Thymus (tissue), 11 donors: Measurements from ENCODE around the gene TMA7. TPM values are rescaled to one million over a fixed set of nuclear protein-coding genes. Genes with fewer than 3 reads are reported as not detected.
A peak's percentile ranks its signal among the peaks of the same experiment; 100 is the strongest.

ENCODE experiments used
- DNase-seq, 9 donors: peaks; one replicate each; pipeline ENCODE4 v3.0.0-alpha.2; 2013; ENCODE audit warnings: low spot score in 9 of 9, low read depth in 6 of 9, missing footprints in 1 of 9
- H3K27ac ChIP-seq, 2 donors: one replicate each; pipeline ENCODE4 v1.5.1; 2013; ENCODE audit warnings: control low read depth in 1 of 2, low read depth in 1 of 2, low read length in 1 of 2, mild to moderate bottlenecking in 1 of 2, moderate library complexity in 1 of 2
- H3K27me3 ChIP-seq, 2 donors: one replicate each; pipeline ENCODE4 v1.5.1; 2013; ENCODE audit warnings: low read length in 1 of 2; ENCODE audit not compliant: control insufficient read depth in 2 of 2, insufficient read depth in 1 of 2
- H3K36me3 ChIP-seq, 2 donors: one replicate each; pipeline ENCODE4 v1.5.1; 2013; ENCODE audit warnings: low read length in 1 of 2, mild to moderate bottlenecking in 1 of 2, moderate library complexity in 1 of 2; ENCODE audit not compliant: control insufficient read depth in 2 of 2, insufficient read depth in 2 of 2
- H3K4me1 ChIP-seq, 2 donors: one replicate each; pipeline ENCODE4 v1.5.1; 2013; ENCODE audit warnings: low read length in 2 of 2; ENCODE audit not compliant: control insufficient read depth in 2 of 2, insufficient read depth in 2 of 2
- H3K4me3 ChIP-seq, 2 donors: one replicate each; pipeline ENCODE4 v1.5.1; 2013; ENCODE audit warnings: low read length in 2 of 2, control low read depth in 1 of 2, mild to moderate bottlenecking in 1 of 2
- H3K9me3 ChIP-seq, 2 donors: one replicate each; pipeline ENCODE4 v1.5.1; 2013; ENCODE audit warnings: low read length in 1 of 2, mild to moderate bottlenecking in 1 of 2; ENCODE audit not compliant: control insufficient read depth in 2 of 2, insufficient read depth in 1 of 2
- WGBS: extraction: QIAGEN DNeasy Blood & Tissue Kit; methylation state at CpG from one replicate; pipeline ENCODE4 v1.1.7; 2013; 5-methylcytosine and 5-hydroxymethylcytosine counted together
- polyA plus RNA-seq: library from polyadenylated mRNA; stranded (reverse); fragments of 200-250 nt; gene quantifications from one replicate; pipeline ENCODE4 v1.2.3, GENCODE V29; 2013
- total RNA-seq: library from RNA; stranded (reverse); fragments of 120-200 nt; gene quantifications from one replicate; pipeline ENCODE4 v1.2.4, GENCODE V29; 2013
- donor health status: healthy.

TMA7 gene
- total and polyA plus RNA-seq, 2 donors: 660 to 735 TPM

GRCh38 chr3:48466386-48467109, 26.5 kb downstream of the TMA7 start:
- no peaks in the 10 kb centered on the region for H3K9me3 ChIP-seq

GRCh38 chr3:48467110-48467454, 27.0 kb downstream of the TMA7 start:
- Histone ChIP-seq H3K4me3 (peak overlapping the region; percentile 53 to 59), H3K36me3 (peaks cover 36 to 40% of the 10 kb centered on the region in 2 donors), H3K4me1 (peaks cover 20 to 64% of the 10 kb centered on the region in 2 donors)

More at GRCh38 chr3:48466386-48467109, 26.5 kb downstream of the TMA7 start:
- DNase-seq: peak in 2 of 9 donors; percentile 16 to 44
- Histone ChIP-seq H3K36me3 (peaks cover 37 to 40% of the 10 kb centered on the region in 2 donors), H3K27ac (peak overlapping the region; percentile 90 to 94), H3K27me3 (no peaks in the 10 kb centered on the region), H3K4me3 (peak overlapping the region; percentile 53 to 59), H3K4me1 (peaks cover 18 to 58% of the 10 kb centered on the region in 2 donors)
- 28% methylated on average over 19 of the region's 19 CpGs for WGBS

DNA sequence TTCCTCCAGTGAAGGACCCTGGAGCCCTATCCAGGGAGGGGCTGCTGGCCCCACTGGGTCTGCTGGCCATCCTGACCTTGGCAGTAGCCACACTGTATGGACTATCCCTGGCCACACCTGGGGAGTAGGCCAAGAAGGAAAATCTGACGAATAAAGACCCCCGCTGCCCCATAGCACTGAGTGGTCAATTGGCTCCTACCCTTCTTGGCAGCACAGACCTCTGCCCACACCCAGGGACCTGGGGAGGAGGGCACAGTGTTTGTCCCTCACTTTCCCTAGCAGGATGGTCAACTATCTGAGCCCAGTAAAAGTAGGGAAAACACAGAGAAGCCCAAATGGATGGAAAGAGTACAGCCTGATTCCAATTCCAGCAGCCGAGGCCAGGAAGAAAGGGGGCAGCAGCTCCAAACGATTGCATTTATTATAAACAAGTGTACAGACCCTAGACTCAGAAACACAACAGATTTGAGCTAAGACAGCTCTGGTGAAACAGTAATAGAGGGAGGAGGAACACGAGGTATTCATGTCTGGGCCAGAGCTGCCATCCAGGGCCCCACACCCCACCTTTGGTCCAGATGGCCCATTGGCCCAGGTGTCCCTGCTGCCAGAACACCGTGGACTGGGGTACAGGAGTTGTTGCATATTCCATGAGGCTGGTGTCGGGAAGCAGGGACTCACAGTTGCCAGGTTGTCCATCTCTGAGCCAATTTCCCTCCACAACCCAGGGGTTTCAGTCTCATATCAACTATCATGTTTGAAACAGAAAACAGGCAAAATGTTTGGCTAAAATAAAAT, 27.6 kb downstream of the TMA7 start:
- peak overlapping the region; percentile 46 to 47 for H3K27ac ChIP-seq
- H3K4me3 ChIP-seq: no peak overlapping the region
- no peaks in the 10 kb centered on the region for H3K9me3 ChIP-seq
- H3K27me3 ChIP-seq: no peaks in the 10 kb centered on the region
- peaks cover 36 to 40% of the 10 kb centered on the region in 2 donors for H3K36me3 ChIP-seq
- peaks cover 20 to 69% of the 10 kb centered on the region in 2 donors for H3K4me1 ChIP-seq
- 93% methylated on average over 7 of the region's 7 CpGs for WGBS
- no peak for DNase-seq

More at GRCh38 chr3:48467110-48467454, 27.0 kb downstream of the TMA7 start:
- H3K27me3 ChIP-seq: no peaks in the 10 kb centered on the region
- WGBS: 93% methylated on average over 9 of the region's 9 CpGs
- H3K27ac ChIP-seq: peak overlapping the region; percentile 90 to 94
- no peaks in the 10 kb centered on the region for H3K9me3 ChIP-seq
- no peak for DNase-seq

GRCh38 chr3:48468329-48468731, 28.3 kb downstream of the TMA7 start:
- Histone ChIP-seq H3K27ac (no peak overlapping the region), H3K36me3 (peaks cover 36 to 40% of the 10 kb centered on the region in 2 donors), H3K27me3 (no peaks in the 10 kb centered on the region), H3K4me1 (peaks cover 23 to 72% of the 10 kb centered on the region in 2 donors), H3K4me3 (no peak overlapping the region), H3K9me3 (no peaks in the 10 kb centered on the region)
- DNase-seq: no peak
- WGBS: 95% methylated on average over 8 of the region's 8 CpGs

DNA sequence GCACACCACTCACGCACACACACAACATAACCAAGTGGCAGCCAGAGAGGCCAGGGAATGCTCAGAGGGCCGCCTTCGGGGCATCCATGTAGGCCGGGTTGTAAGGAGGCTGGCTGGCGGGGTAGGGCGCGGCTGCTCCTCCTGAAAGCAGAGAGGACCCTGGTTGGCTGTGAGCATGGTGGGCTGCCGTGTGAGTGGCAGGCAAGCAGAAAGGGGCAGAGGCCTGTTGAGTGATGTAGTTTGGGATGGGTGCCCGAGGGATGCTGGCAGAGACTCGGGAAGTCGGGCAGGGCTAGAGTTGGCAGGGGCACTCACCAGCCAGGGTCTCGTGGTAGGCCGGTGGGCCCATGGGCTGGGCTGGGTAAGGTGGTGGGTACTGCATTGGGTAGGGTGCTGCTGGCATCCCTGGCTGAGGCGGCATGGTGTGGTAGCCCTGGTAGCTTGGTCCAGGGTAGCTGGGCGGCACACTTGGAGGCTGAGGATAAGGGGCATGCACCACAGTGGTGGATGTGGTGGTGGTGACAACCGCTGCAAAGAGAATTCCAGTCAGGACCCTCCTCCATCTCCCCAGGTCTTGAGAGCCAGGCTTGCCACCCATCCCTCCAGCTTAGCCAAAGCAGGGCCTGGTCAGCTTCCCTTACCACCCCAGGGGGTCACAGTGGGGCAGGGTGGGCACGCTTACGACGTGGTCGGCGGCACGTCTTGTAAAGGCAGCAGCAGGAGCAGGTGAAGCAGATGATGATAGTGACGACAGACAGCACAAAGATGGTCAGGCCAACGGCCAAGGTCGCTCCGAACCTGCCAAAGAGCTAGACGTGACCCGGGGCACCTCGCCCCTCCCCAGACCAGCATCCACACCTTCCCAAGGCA, 29.2 kb downstream of the TMA7 start:
- Histone ChIP-seq H3K27me3 (no peaks in the 10 kb centered on the region), H3K4me3 (no peak overlapping the region), H3K36me3 (peaks cover 36 to 40% of the 10 kb centered on the region in 2 donors), H3K4me1 (peaks cover 26 to 78% of the 10 kb centered on the region in 2 donors), H3K27ac (no peak overlapping the region), H3K9me3 (no peaks in the 10 kb centered on the region)
- WGBS: 95% methylated on average over 29 of the region's 29 CpGs
- no peak for DNase-seq

DNA sequence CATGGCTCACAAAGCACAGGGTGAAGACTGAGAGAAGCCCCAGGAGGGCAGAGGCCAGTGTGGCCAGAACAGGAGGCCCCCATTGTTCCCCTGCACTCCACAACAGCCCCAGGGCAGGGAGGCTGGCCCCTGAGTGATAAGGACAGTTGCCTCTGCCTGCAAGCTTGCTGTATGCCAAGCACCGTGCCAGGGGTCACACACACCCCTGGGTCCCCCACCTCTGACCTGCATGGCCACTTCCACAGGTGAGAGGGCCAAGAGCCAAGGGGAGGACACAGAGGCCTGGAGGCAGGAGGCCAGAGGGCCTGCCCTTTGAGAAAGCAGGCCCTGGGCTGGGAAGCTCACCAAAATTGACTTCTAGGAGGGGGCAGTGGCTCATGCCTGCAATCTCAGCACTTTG, 30.2 kb downstream of the TMA7 start:
- no peak overlapping the region for H3K4me3 ChIP-seq
- DNase-seq: no peak
- no peaks in the 10 kb centered on the region for H3K27me3 ChIP-seq
- WGBS: 81% methylated on average over 1 of the region's 1 CpG
- peak overlapping the region in 1 of 2 donors; percentile 19 for H3K27ac ChIP-seq
- no peaks in the 10 kb centered on the region for H3K9me3 ChIP-seq
- H3K4me1 ChIP-seq: peaks cover 26 to 75% of the 10 kb centered on the region in 2 donors
- H3K36me3 ChIP-seq: peaks cover 36% of the 10 kb centered on the region in 2 donors

- H3K9me3 ChIP-seq: no peaks in the 10 kb centered on the region
- 2% methylated on average over 5 of the region's 5 CpGs for WGBS
- no peaks in the 10 kb centered on the region for H3K27me3 ChIP-seq
- peaks cover 15 to 59% of the 10 kb centered on the region in 2 donors for H3K4me1 ChIP-seq
- DNase-seq: no peak
- H3K27ac ChIP-seq: peak overlapping the region; percentile 90 to 95
- peak overlapping the region; percentile 60 to 62 for H3K4me3 ChIP-seq
- peaks cover 27 to 28% of the 10 kb centered on the region in 2 donors for H3K36me3 ChIP-seq
These were observed 32.5 kb downstream of the TMA7 start for GRCh38 chr3:48472673-48472922.

GRCh38 chr3:48472923-48473616, 33.0 kb downstream of the TMA7 start:
- no peaks in the 10 kb centered on the region for H3K27me3 ChIP-seq
- H3K36me3 ChIP-seq: peaks cover 22 to 23% of the 10 kb centered on the region in 2 donors
- H3K27ac ChIP-seq: peak overlapping the region; percentile 90 to 95
- DNase-seq: peak; percentile 84 to 98 (median 94)
- H3K9me3 ChIP-seq: no peaks in the 10 kb centered on the region
- H3K4me1 ChIP-seq: peaks cover 15 to 60% of the 10 kb centered on the region in 2 donors
- peak overlapping the region; percentile 60 to 62 for H3K4me3 ChIP-seq
- 11% methylated on average over 17 of the region's 17 CpGs for WGBS
